SKM-1 treated with dmso at 0.1 percent for 144 hours (cell line): ENCODE results near the gene BBOF1.

ENCODE experiments used
- DNase-seq: peaks from one replicate; lab custom pipeline; 2025; ENCODE audit not compliant: unreplicated experiment; lab: John Stamatoyannopoulos, UW

BBOF1 gene

DNA sequence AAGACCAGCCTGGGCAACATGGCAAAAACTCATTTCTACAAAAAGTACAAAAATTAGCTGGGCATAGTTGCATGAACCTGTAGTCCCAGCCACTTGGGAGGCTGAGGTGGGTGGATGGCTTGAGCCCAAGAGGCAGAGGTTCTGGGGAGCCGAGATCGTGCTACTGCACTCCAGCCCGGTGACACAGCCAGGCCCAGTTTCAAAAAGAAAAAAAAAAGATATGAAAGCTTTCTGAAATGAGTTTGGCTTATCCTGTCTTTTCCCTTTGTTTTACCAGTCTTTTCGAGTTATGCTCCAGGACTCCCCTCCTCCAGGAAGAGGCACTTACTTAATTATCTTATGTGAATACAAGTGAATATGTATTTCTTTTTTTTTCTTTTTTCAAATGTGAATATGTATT is 3.2 kb downstream of the BBOF1 start:
- no peak for DNase-seq

DNA sequence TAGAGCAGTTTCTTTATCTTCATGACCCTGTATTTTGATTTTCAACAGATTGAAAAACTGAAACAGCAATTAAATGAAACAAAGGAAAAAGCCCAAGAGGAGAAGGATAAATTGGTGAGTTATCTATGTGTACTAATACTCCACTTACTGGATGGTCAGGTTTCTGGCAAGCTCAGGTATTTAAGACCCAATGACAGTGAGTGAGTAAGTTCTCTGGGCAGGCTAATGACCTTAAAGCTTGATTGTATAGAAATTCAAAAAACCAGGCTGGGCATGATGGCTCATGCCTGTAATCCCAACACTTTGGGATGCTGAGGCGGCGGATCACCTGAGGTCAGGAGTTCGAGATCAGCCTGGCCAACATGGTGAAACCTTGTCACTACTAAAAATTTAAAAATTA is 10.0 kb downstream of the BBOF1 start:
- DNase-seq: no peak

DNA sequence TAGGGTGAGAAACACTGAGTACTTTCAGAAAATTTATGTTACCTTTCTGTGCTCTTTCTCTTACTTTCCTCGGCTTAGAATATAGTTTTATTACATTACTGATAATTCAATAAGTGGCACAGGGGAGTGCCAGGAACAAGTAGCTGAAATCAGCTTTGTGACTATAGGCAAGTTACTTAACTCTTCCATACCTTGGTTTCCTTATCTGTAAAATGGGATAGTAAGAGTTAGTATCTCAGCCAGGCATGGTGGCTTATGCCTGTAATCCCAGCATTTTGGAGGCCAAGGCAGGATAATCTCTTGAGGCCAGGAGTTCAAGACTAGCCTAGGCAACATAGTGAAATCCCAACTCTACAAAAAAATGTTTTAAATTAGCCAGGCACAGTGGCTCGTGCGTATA is 15.4 kb downstream of the BBOF1 start:
- DNase-seq: no peak

DNA sequence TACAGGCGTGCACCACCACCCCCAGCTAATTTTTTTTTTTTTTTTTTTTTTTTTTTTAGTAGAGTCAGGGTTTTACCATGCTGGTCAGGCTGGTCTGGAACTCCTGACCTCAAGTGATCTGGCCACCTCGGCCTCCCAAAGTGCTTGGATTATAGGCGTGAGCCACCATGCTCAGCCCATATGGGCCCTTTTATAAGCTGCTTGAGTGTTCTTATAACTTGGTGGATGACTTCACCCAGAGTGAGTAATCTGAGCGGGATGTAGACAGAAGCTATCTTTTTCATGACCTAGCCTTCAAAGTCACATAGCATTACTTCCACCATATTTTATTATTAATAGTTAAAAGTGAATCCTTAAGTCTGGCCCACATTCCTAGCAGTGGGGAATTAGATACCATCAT is 16.4 kb downstream of the BBOF1 start:
- no peak for DNase-seq

DNA sequence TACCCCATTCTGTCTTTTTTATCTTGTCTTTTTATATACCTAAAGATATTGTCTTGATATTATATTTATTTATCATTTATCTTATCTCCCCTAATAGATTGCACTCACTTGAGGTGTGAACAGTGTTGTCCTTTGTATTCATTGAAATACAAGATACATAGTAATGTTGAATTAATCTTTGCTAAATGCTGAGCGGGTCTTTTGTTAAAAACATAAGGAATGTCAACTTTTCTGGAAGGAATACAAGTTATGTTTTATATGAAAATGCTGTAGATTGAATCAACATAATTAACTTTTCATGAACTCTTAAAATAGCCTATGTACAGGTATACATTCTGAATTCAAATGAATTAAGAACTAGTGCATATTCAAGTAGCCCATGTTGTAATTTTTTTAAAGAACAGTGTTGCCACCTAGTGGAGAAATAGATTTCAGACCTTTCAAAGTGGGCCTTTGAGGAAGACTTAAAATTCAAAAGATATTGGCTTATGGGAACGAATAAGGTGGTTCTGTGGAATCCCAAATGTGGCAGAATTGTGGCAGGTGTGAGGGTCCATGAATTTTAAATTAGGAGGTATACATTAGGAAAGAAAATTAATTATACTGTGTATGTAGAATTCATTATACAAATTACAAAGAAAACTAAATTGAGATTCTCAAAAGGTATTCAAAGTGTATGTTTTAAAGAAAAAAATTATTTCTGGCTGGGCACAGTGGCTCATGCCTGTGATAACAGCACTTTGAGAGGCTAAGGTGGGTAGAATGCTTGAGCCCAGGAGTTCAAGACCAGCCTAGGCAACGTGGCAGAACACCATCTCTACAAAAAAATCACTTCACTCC is 19.1 kb downstream of the BBOF1 start:
- no peak for DNase-seq

DNA sequence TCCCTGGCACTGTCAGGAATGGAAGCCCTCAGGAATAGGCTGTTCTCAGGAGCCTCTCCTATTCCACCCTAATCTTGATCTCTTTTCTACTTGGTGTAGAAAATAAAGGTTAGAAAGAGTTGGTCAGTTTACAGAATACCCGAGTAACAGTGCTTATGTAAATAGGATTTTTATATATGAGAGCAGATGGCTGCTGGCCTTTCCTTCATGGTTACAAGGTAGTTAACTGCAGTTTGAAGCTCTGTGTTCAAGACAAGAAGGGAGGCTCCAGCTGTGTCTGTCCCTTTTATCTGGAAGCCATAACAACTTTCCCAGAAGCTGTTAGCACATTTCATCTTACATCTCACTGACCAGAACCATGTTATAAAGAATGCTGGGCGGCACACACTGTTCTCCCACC is 23.1 kb downstream of the BBOF1 start:
- DNase-seq: no peak

DNA sequence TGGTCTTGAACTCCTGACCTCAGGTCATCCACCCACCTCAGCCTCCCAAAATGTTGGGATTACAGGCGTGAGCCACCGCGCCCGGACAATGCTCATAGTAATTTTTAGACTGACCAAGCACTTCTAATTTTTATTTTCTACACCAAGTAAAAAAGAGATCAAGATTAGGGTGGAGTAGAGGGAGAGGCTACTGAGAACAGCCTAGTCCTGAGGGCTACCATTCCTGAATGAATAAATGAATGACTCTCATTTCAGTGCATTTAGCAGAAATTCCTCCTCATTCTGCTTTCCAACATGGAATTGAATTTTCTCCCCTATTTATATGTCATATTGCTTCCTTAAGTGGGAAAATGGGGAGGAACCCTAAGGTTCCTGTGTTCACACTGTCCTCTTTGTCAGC is 26.4 kb downstream of the BBOF1 start:
- no peak for DNase-seq

DNA sequence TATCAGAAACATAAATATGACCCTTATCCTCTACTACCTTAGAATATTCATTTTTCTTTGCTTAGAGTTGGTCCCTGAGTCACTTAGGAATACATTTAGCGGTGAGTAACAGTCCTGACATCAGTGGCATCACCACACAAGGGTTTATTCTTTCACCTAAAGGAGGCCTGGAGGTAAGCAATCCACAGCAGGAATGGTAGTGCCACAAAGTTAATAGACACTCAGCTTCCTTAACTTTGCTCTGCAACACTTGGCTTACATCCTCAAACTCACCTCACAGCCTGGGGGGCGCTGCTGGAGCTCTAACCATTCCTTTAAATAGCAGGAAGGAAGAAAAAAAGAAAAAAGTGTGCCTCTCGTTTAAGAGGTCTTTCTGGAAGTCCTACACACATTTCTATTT is 29.1 kb downstream of the BBOF1 start:
- no peak for DNase-seq

DNA sequence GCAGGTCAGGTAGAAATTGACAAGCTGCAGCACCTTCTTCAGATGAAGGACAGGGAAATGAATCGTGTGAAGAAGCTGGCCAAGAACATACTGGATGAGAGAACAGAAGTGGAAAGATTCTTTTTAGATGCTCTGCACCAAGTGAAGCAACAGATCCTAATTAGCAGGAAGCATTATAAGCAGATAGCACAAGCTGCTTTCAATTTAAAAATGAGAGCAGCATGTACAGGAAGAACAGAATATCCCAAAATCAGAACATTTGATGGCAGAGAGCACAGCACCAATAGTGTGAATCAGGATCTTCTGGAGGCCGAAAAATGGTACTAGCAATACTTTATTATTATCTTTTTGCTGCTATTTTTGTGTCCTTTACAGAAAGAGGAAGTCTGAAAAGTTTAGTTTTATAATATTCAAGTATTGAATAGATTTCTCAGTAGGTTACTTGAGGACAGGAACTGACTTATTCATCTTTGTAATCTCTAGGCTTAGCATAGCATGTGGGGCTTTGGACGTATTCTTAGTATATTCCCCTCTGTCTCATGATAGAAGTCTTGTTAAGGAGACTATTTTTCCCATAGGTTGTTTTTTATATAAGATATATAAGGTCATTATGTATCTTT is 30.8 kb downstream of the BBOF1 start:
- no peak for DNase-seq

DNA sequence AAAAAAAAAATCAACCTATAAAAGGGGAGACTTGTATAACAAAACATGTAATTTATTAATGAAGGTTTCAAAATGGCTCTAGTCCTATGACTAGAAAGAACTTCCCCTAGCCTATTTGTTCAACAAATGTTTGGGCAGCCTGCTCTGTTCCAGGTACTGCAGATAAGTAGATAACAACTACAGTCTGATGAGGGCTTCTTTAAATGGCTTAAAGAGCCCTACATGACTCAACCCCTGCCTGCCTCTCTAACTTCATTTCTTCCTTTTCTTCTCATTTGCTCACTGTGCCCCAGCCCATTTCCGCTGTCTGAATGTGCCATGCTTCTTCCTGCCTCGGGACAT is 43.6 kb downstream of the BBOF1 start:
- no peak for DNase-seq

DNA sequence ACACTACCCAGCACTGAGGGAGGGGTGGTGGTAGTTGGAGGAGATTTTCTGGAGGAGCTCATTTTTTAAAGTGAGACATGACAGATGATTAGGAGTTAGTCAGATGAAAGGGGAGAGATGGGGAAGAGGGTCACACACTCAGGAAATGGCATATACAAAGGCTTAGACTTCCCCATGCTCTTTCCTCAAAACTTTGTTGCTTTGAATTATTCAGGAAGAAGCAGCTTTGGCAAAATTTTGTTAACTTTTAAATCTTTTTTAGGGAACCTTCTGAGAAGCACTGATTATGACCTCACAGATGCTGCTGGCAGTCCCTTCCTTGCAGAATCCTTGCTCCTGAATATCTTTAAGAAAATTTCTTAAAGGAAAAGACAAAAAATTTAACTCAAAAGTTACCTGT is 45.3 kb downstream of the BBOF1 start:
- no peak for DNase-seq

DNA sequence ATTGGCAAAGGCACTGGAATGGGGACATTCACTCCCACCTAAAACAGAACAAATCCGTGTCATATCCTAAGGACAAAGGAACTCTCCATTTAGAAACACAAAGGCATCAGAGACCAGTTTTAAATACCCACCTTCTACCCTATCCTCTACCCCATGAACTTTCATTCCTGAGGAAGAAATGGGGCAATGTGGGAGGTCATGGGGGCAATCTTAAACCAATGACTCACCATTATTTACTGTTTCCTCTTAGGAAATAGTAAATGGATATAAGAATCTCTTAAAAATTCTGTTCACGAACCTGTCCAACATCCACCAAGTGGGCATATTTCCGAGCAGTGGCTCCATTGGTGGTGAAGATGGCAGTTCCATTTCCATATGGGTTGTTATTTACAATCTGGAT is 45.7 kb downstream of the BBOF1 start:
- no peak for DNase-seq

DNA sequence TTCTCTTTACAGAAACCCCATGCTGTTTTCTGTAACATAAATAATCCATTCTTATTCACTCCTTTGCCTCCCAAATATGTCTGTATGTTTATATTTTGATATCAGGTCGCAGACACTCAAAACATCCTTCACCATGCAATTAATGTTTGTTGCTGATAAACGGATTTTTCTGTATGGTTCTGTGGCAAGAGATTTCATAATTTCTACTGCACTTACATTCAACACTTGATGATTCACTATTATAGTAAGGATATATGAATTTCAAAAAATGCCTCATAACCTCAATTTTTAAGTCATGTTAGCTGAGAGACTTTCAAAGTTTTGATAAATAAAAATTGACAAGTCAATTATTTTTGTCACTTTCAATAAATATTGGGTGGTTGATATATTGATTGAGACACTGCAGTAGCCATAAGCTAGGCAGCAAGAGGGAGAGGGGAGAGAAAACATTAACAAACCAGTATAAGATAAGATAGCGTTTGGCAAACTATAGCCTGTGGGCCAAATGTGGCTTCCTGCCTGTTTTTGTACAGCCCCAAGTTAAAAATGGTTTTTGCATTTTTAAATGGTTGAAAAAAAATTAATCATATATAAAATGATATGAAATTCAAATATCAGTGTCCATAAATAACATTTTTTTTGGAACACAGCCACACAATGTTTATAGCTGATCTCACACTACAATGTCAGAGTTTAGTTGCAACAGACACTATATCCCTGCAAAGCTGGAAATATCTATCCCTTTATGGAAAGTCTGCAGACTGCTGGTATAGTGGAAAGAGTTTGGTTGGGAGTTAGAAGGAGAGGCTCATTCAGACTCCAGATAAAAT is 46.8 kb downstream of the BBOF1 start:
- no peak for DNase-seq

DNA sequence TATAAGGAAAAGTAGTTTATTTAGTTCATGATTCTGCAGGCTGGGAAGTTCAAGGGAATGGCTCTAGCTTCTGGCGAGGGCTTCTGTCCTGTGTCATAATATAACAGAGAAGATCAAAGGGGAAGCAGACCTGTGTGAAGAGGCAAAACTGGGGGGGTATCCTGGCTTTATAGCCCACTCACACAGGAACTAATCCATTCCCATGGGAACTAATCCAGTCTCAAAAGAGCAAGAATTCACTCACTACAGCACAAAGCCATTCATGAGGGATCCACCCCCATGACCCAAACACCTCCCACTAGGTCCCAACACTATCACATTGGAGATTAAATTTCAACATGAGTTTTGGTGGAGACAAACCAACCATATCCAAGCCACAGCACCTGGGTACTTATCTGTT is 58.3 kb downstream of the BBOF1 start:
- no peak for DNase-seq

DNA sequence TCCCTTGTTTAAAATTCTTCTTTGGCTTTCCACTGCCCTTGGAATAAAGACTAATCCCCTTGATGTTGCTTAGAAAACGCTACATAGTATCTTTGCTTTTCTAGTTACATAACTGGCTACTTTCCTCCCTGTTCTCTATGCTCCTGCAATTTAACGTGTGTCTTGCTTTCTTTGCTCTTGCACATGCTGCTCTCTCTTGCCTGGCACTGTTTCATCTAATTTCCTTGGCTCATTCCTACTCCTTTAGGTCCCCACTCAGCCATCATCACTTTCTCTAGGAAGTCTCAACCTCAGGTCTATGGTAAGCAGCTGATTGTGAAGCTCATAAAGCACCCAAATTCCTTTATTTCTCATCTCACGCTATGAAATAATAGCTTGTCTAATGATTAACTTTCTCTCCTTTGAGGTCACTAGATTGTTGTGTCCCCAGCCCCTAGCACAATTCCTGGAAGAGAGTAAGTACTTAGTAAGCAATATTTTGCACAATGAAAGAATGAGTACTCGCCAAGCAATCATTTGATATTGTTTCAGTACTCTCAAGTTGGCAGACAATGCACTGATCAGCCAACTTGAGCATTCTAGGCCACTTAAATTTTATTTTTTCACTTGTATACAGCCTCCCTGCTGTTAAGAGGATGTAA is 61.8 kb downstream of the BBOF1 start:
- DNase-seq: no peak

DNA sequence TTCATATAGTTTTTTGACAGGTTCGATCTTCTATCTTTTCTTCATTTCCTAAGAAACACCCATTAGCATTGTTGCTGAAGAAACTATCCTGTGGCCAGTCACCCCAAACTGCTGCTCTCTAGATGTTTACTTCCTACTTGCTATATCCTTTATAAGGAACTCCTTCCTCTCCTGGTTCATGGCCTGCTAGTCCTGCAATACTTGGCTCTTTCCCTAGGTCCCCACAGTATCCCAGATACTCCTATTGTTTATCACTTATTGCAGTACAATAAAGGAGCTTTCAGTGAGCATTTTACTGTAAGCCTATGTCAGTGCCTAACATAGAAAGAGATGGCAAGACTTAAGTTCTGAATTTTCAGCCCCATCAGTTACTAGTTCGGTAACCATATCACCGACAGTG is 62.3 kb downstream of the BBOF1 start:
- no peak for DNase-seq

DNA sequence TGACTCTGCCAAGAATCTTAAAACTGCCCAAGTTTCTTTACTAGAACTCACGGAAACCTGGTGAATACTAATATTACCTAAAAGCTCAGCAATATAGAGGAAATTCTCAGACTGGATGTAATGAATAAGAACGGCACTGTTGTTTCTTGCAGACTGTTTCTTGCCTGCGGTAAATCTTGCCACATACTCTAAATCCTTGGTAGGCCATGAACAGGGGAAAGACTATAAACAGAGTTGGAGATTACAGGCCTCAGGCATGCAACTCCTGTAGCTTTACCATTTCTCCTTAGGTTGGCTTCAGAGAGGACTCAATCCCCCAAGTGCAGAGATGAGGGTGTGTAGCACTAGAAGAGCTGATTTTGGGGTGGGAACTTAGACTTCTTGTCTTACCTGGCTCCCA is 64.0 kb downstream of the BBOF1 start:
- DNase-seq: no peak

DNA sequence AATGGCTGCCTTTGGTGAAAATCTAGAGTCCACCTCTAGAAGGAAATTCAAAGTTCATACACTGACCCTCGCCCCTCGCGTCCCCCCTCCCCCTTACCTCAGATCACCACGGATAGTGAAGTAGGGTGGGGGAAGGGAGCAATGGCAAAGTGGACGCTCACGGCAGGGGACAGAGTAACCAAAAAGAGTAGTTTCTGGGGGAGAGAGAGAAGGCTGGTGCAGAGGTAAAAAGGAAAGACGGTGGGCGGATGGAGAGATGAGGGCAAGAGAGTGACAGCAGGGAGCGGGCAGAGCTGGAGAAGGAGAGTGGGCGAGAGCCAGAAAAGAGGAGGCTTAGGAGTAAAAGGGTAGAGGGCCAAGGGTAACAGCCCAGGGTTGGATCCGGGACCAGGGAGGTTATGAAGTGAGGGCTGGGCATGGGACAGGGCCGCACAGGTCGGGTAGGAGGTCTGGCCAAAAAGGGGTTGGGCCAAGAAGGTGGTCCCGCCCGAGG is 64.7 kb downstream of the BBOF1 start:
- DNase-seq: no peak

DNA sequence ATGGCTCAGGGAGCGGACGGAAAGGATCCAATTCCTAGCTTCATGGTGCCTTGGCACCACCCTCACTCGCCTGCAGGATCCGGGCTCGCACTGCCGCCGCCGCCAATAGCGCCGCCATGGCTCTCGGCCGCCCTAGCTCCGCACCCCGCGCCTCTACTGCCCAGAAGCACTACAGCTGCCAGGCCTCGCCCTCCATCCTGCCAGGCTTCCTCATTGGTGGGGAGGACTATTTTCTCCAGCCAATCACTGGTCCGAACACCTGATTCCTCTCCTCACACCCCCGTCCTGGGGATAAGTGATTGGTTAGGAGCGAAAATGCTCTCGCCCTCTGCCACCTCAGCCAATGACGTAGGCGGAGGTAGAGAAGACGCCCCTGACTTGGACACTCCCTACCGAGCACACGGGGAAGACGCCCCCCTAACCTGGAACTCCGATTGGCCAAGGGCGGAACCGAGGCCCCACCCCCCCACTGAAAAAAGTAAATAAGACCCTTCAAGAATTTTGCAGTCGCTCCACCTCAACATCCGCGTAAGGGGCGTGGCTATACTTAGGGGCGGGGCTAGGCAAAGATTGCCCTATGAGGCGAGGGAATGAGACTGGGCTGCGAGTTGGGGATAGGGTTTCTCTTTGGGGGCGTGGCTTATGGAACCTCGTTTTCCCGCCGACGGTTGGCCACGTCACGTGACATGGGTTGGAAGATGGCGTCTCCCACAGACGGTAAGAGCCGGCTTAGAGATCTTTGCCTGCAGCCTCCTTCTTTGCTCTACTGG is 65.3 kb downstream of the BBOF1 start, which contains the start of the genes ALDH6A1 and LIN52:
Gene ALDH6A1, minus strand, starts transcription at position 177 of the 770 bp plus-strand sequence. Its CDS starts 59 bp downstream, at position 118.
Gene LIN52, plus strand, starts transcription at position 680 of the 770 bp plus-strand sequence. Its CDS starts 19 bp downstream, at position 699.
- DNase-seq: peak; percentile 98

DNA sequence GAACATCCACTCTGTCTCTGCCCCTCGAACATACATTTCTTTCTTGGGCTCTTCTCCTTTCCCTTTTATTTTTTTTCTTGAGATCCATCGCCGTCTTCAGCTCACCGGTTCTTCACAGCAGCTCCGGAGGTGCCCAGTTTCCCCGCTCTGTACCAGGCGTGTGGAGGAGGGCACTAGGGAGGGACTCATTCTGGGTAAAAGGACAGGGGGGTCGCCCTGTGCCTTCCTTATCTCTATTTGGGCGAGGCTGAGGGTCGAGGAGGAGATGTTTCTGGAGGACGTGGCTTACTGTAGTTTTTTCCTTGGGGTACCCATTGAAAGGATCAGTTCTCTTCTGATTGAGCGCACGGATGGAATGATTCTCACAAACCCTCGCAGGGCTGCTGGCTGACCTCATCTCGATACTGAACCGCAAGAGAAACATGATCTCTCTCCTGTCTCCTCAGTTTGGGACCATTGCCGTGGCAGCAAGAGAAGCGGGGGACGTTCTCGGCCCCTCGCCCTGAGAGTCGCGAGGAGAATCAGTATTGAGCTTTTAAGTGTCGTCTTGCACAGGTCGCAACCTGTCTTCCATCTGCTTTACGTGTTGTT is 66.0 kb downstream of the BBOF1 start:
- no peak for DNase-seq
